Calu3 (cell line): ENCODE measurements around the gene TUBB4A. TPM values are rescaled to one million over a fixed set of nuclear protein-coding genes. Genes with fewer than 3 reads are reported as not detected.
A peak's percentile ranks its signal among the peaks of the same experiment; 100 is the strongest.

Experiments used
- BruUV-seq: library from RNA; stranded (reverse); fragments of 400-500 nt; replicated peaks from 2 replicates; lab custom pipeline; 2021; lab: Mats Ljungman, UMichigan
- CTCF ChIA-PET: fragments of 300-600 bp; sonication (Branson Sonifier 250); formaldehyde crosslinking; loops from one replicate; lab custom pipeline; 2022; ENCODE audit warnings: antibody characterized with exemption; lab: Charles Lee
- DNase-seq: peaks from one replicate; pipeline ENCODE4 v3.0.0; 2022
- H3K27ac Mint-ChIP-seq: one replicate; pipeline ENCODE4 v1.8.0; 2022; ENCODE audit warnings: mixed read lengths; ENCODE audit not compliant: unreplicated experiment
- H3K27me3 Mint-ChIP-seq: one replicate; pipeline ENCODE4 v1.8.0; 2022; ENCODE audit warnings: mixed read lengths; ENCODE audit not compliant: unreplicated experiment
- H3K36me3 Mint-ChIP-seq: one replicate; pipeline ENCODE4 v1.8.0; 2022; ENCODE audit warnings: mild to moderate bottlenecking, moderate library complexity, mixed read lengths; ENCODE audit not compliant: insufficient read depth, unreplicated experiment
- H3K4me1 Mint-ChIP-seq: one replicate; pipeline ENCODE4 v1.8.0; 2022; ENCODE audit warnings: mild to moderate bottlenecking, low read depth, mixed read lengths; ENCODE audit not compliant: unreplicated experiment
- H3K4me3 Mint-ChIP-seq: one replicate; pipeline ENCODE4 v1.8.0; 2022; ENCODE audit warnings: mild to moderate bottlenecking, low read depth, moderate library complexity, mixed read lengths; ENCODE audit not compliant: unreplicated experiment
- H3K9me3 Mint-ChIP-seq: one replicate; pipeline ENCODE4 v1.8.0; 2022; ENCODE audit warnings: low read depth, mixed read lengths; ENCODE audit not compliant: unreplicated experiment
- CTCF ChIP-seq: fragments of 200-600 bp; IDR thresholded peaks from one replicate; pipeline ENCODE4 v1.8.0; 2022; ENCODE audit warnings: antibody characterized with exemption; ENCODE audit not compliant: unreplicated experiment
- intact Hi-C: fragments of 100-400 bp; cut with micrococcal nuclease; formaldehyde crosslinking; loops from one replicate; pipeline ENCODE4 v1.10.0; 2022; ENCODE audit not compliant: unreplicated experiment
- total RNA-seq: library from RNA; stranded (reverse); gene quantifications from 2 replicates; pipeline ENCODE4 v1.2.3, GENCODE V29; 2022

TUBB4A gene
- total RNA-seq, 1 experiment from 2014 or later: 1.4 TPM

- Mint-ChIP-seq H3K4me3 (peak overlapping the region; percentile 88), H3K4me1 (peaks cover 16% of the 10 kb centered on the region), H3K9me3 (no peaks in the 10 kb centered on the region), H3K36me3 (peaks cover 43% of the 10 kb centered on the region), H3K27me3 (no peaks in the 10 kb centered on the region), H3K27ac (peak overlapping the region; percentile 94)
- BruUV-seq: no TSS peak
- intact Hi-C loops: no loop called here
- CTCF ChIA-PET: no interaction called here
- peak; percentile 60 for TF ChIP-seq CTCF
- DNase-seq: peak; percentile 94
Observed at GRCh38 chr19:6460099-6460884, 41.8 kb downstream of the TUBB4A start.

DNA sequence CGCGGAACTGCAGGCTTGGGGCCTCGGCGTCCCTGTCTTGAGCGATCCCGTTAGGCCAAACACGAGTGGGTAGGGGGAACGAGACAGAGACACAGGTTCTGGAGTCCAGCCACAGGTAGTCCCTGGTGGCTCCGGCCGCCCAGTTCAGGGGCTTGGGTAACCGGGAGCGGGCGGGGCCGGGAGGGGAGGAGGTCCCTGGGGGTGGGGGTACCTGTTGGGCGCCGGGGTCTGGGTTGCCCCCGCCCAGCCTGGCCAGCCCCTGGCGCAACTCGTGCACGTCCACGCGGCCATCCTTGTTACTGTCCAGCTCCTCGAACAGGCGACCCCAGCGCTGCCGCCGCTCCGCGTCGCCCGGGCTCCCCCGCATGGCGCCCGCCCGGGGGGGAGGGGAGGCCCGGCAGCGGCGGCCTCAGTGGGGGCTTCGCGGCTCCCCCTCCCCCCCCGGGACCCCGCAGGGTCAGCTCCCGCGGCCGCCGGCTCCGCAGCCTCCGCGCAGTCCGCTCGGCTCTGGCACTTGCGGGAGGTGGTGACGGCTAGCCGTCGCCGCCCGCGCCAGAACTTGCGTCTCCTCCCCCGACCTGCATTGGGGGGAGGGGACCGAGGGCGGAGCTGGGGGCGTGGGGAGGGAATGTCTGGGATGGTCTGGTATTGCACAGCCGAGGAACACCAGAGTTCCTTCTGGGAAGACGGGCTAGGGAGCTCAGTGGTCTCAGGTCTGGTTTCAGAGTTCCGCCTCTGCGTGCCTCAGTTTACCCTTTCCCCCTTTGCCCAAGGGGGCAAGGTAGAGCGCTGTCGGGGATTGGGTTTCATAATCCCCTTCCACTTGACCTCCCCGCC is 42.6 kb downstream of the TUBB4A start, which contains the start of gene SLC25A23:
Gene SLC25A23, minus strand, starts transcription at position 531 of the 837 bp plus-strand sequence. Its CDS starts 164 bp downstream, at position 367.
- no peaks in the 10 kb centered on the region for H3K27me3 Mint-ChIP-seq
- peaks cover 9% of the 10 kb centered on the region for H3K4me1 Mint-ChIP-seq
- intact Hi-C loops: no loop called here
- BruUV-seq: no TSS peak
- peak within 1 kb of the TSS; percentile 88 for H3K4me3 Mint-ChIP-seq
- peaks cover 37% of the 10 kb centered on the region for H3K36me3 Mint-ChIP-seq
- no peaks in the 10 kb centered on the region for H3K9me3 Mint-ChIP-seq
- peak; percentile 77 for DNase-seq
- CTCF ChIA-PET: no interaction called here
- peak within 1 kb of the TSS; percentile 94 for H3K27ac Mint-ChIP-seq
- TF ChIP-seq CTCF: no peak

GRCh38 chr19:6458695-6459261 is 43.3 kb downstream of the TUBB4A start:
- TF ChIP-seq CTCF: no peak

GRCh38 chr19:6457958-6458694 is 44.0 kb downstream of the TUBB4A start:
- no peaks in the 10 kb centered on the region for H3K9me3 Mint-ChIP-seq
- no peak overlapping the region for H3K27ac Mint-ChIP-seq
- no peak for DNase-seq
- peaks cover 9% of the 10 kb centered on the region for H3K4me1 Mint-ChIP-seq
- CTCF ChIA-PET: no interaction called here
- intact Hi-C loops: no loop called here
- H3K27me3 Mint-ChIP-seq: no peaks in the 10 kb centered on the region
- peak overlapping the region; percentile 88 for H3K4me3 Mint-ChIP-seq
- BruUV-seq: TSS peak; percentile 58
- no peak for TF ChIP-seq CTCF
- H3K36me3 Mint-ChIP-seq: peaks cover 30% of the 10 kb centered on the region

More at GRCh38 chr19:6458695-6459261, 43.3 kb downstream of the TUBB4A start:
- no TSS peak for BruUV-seq
- H3K4me3 Mint-ChIP-seq: peak overlapping the region; percentile 88
- peaks cover 30% of the 10 kb centered on the region for H3K36me3 Mint-ChIP-seq
- no peaks in the 10 kb centered on the region for H3K9me3 Mint-ChIP-seq
- peaks cover 9% of the 10 kb centered on the region for H3K4me1 Mint-ChIP-seq
- CTCF ChIA-PET: no interaction called here
- peak; percentile 24 for DNase-seq
- intact Hi-C loops: no loop called here
- H3K27me3 Mint-ChIP-seq: no peaks in the 10 kb centered on the region
- peak overlapping the region; percentile 82 for H3K27ac Mint-ChIP-seq
